Measurements from ENCODE around the gene CA12.

DNA sequence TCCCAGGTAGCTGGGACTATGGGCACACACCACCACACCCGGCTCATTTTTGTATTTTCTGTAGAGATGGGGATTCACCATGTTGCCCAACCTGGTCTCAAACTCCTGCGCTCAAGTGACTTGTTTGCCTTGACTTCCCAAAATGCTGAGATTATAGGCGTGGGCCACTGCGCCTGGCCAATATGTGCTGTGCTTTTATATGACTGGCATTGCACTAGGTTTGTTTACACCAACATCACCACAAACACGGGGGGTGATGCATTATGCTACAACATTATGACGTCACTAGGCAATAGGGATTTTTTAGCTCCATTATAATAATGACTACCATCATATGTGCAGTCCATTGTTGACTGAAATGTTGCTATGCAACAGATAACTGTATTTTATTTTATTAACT is 97.3 kb downstream of the CA12 start:
- TF ChIP-seq, protein P1, sequence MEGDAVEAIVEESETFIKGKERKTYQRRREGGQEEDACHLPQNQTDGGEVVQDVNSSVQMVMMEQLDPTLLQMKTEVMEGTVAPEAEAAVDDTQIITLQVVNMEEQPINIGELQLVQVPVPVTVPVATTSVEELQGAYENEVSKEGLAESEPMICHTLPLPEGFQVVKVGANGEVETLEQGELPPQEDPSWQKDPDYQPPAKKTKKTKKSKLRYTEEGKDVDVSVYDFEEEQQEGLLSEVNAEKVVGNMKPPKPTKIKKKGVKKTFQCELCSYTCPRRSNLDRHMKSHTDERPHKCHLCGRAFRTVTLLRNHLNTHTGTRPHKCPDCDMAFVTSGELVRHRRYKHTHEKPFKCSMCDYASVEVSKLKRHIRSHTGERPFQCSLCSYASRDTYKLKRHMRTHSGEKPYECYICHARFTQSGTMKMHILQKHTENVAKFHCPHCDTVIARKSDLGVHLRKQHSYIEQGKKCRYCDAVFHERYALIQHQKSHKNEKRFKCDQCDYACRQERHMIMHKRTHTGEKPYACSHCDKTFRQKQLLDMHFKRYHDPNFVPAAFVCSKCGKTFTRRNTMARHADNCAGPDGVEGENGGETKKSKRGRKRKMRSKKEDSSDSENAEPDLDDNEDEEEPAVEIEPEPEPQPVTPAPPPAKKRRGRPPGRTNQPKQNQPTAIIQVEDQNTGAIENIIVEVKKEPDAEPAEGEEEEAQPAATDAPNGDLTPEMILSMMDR (conservative IDR thresholded peaks at IDR 0.05; ENCODE audit: low read depth, low read length): no peak
- no peak for TF ChIP-seq EZH2 (IDR thresholded peaks at IDR 0.05; ENCODE audit: borderline replicate concordance, low read depth, low read length, poor library complexity, severe bottlenecking)

Data from A673 (cell line).